ENCODE results near the gene SNAI3.

DNA sequence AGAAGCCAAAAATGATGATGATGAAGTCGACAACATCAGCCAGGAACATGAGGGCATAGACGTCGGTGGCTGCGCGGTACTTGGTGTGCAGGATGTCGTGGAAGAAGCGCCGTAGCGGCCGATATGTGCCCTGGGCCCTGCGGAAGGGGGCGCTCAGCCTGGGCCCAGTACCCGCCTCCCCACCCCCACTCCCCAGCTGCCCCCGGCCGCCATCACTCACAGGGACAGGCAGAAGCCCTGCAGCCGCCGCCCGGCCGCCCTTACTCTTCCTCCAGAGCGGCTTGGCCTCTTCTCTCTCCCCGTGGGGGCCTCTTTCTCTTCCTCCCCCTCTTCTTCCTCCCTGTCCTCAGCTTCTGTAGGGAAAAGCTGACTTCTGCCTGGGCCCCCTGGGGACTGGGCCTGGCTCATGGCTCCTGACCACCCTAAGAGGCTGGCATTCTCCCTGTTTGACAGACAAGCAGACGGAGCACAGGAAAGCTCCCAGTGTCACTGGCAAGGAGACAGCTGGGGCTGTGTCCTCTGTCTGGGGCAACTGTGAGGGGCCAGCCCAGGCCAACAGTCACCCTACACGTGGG, 34.2 kb upstream of the SNAI3 start:
- TF ChIP-seq CTCF (IDR thresholded peaks at IDR 0.05) (no peak), POLR2A (IDR thresholded peaks at IDR 0.05) (no peak)

All from uterus (tissue), 2 donors.